Astrocyte of the spinal cord (primary cell): ENCODE measurements around the gene PHLPP2.

ENCODE experiments used
- DNase-seq: peaks from one replicate; pipeline ENCODE4 v3.0.0; 2011; ENCODE audit warnings: low read depth, low spot score
- H3K4me3 ChIP-seq: 2 replicates; pipeline ENCODE4 v1.5.1; 2011; ENCODE audit warnings: low read depth, mild to moderate bottlenecking, low read length, moderate library complexity
- in situ Hi-C: cut with HindIII; loops from 2 replicates; pipeline ENCODE4 v1.10.0; 2017; ENCODE audit warnings: low sequenced_read_pairs
- TF ChIP-seq, protein P1 (sequence below): IDR thresholded peaks from 2 replicates; pipeline ENCODE4 v1.5.1; 2012; ENCODE audit warnings: low read depth, mild to moderate bottlenecking, low read length, inconsistent platforms

PHLPP2 gene

DNA sequence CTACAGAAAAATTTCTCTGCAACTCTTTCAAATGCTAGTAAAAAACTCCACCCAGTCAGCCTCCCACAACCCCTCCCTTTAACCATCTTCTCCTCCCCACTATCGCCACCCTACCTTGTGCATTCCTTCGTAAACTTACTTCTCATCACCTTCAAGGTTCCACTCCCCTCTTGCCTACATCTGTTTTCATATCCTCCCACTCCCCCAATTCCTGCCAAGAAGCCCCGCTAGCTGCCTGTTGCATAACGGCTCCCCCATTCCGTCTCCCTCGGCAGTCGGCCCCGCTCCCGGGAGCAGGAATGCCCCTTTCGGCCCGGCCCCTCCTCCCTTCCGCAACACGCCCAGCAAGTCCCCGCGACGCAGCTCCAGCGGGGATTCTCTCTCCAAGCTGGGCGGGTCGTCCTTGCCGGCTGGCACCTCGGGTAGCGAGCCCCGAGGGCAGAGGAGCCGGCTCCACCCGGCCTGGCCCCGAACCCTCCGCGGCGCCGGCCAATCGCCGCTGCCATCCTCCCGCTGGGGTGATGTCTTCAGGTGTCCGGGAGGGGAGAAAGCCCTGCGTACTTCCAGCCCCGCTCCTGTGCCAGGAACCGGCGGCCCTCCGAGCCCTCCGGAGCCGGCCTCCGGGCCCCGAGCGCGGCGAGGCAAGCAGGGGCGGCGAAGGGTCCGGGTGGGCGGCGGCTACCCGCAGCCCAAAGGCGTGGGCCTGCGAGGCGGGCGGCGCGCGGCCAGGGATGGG lies 1.5 kb downstream of the PHLPP2 start:
- DNase-seq, result peak; percentile 65
- TF ChIP-seq, protein P1, sequence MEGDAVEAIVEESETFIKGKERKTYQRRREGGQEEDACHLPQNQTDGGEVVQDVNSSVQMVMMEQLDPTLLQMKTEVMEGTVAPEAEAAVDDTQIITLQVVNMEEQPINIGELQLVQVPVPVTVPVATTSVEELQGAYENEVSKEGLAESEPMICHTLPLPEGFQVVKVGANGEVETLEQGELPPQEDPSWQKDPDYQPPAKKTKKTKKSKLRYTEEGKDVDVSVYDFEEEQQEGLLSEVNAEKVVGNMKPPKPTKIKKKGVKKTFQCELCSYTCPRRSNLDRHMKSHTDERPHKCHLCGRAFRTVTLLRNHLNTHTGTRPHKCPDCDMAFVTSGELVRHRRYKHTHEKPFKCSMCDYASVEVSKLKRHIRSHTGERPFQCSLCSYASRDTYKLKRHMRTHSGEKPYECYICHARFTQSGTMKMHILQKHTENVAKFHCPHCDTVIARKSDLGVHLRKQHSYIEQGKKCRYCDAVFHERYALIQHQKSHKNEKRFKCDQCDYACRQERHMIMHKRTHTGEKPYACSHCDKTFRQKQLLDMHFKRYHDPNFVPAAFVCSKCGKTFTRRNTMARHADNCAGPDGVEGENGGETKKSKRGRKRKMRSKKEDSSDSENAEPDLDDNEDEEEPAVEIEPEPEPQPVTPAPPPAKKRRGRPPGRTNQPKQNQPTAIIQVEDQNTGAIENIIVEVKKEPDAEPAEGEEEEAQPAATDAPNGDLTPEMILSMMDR, result no peak
- peak overlapping the region; percentile 76 for H3K4me3 ChIP-seq
- in situ Hi-C loops, result no loop called here

DNA sequence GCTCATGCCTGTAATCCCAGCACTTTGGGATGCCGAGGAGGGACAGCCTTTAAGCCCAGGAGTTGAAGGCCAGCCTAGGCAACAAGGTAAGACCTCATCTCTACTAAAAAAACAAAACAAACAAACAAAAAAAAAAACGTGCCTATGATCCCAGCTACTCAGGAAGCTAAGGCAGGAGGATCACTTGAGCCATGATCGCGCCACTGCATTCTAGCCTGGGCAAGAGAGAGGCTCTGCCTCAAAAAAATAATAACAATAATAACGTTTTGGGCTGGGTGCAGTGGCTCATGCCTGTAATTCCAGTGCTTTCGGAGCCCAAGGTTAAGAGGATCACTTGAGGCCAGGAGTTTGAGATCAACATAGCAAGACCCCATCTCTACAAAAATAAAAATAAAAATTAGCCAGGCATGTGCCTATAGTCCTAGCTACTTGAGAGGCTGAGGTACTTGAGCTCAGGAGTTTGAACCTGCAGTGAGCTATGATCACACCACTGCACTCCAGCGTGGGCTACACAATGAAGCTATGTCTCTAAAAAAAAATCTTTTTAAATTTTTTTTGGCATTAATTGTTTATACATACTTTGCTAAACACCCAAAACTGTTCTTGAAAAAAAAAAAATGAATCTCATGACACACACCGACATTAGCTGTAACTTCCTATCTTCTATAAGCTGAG lies 3.3 kb downstream of the PHLPP2 start:
- no peak for DNase-seq
- in situ Hi-C loops, result no loop called here
- TF ChIP-seq, protein P1, result no peak
- H3K4me3 ChIP-seq, result no peak overlapping the region

DNA sequence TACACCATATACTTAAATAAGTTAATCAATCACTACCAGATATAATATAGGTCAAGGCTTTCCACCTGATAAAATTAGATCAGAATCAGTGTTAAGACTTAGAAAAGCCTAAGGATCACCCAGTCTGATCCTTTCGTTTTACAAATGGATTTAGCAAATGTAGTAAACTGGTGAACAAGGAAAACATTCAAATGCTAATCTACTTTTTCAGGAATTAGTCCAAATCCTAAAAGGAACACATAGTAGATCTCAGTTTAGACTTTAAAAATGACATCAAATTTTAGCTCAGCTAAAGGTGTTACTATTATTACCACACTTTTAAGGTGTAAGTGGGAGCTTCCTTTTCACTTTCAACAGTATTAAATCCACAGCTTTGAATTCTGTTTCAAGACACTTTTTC lies 12.0 kb downstream of the PHLPP2 start:
- TF ChIP-seq, protein P1, result no peak
- DNase-seq, result no peak
- in situ Hi-C loops, result no loop called here
- H3K4me3 ChIP-seq, result no peak overlapping the region

DNA sequence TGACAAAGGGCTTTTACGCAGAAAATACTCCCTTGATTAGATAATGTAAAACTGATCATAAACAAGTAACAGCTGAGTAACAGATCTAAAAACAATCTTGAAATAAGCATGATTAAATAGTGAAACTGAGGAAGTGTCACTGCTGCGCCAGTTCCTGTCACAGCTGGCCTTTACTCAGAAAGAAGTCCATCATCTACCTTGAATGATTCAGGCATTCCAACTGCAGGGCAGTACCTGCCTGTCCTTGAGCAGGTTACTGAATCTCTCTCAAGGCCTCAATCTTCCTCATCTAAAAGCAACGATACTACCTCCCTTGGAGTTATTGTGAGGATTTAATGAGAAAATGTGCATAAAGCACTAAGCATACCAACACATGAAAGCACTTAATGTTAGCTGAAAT lies 12.7 kb downstream of the PHLPP2 start:
- TF ChIP-seq, protein P1, result no peak
- H3K4me3 ChIP-seq, result no peak overlapping the region
- DNase-seq, result no peak
- in situ Hi-C loops, result no loop called here

DNA sequence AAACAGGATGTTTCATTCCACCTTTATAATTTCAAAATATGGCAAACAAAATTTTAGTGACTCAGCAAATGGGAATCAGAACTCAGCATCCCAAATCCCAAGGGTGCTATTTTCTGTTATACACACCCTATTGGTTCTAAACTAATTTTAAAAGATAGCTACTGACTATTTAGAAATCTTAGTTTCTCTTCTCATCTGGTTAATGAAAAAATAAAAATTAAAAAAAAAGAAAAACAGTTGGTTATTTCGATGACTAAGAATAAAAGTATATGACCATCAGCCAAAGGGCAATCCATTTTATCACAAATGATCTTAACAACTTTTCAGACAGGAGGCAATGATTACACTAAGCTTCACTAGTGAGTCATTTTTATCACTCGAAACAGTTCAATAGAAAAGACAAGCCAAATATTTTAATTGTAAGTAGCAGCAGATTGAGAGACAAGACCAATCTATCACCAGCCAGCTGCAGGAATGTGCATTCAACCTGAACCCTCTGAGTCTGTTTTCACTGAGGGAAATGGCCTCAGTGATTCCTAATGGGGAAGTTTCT lies 15.2 kb downstream of the PHLPP2 start:
- in situ Hi-C loops, result no loop called here
- peak; percentile 15 for DNase-seq
- no peak overlapping the region for H3K4me3 ChIP-seq
- TF ChIP-seq, protein P1, result no peak

DNA sequence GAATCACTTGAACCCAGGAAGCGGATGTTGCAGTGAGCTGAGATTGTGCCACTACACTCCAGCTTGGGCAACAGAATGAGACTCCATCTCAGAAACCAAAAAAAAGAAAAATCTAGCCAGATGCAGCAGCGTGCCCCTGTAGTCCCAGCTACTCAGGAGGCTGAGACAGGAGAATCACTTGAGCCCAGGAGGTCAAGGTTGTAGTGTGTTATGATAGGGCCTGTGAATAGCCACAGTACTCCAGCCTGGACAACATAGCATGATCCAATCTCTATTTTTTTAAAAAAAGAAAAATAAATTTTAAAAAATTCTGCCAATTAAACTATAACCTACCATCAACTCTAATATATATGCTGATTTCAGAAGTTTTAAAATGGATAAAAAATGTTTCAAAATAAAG lies 15.8 kb downstream of the PHLPP2 start:
- TF ChIP-seq, protein P1, result no peak
- H3K4me3 ChIP-seq, result no peak overlapping the region
- in situ Hi-C loops, result no loop called here
- DNase-seq, result no peak
